ENCODE data around the gene DCANP1. TPM values are rescaled to one million over a fixed set of nuclear protein-coding genes. Genes with fewer than 3 reads are reported as not detected.
A peak's percentile ranks its signal among the peaks of the same experiment; 100 is the strongest.

DCANP1 gene
- total RNA-seq, 1 donor from 2014 or later: not detected

GRCh38 chr5:135467051-135467625 is 20.0 kb upstream of the DCANP1 start:
- Mint-ChIP-seq H3K27ac (ENCODE audit: unreplicated experiment) (no peak overlapping the region), H3K4me3 (ENCODE audit: unreplicated experiment) (no peak overlapping the region), H3K36me3 (ENCODE audit: unreplicated experiment) (no peaks in the 10 kb centered on the region), H3K27me3 (ENCODE audit: unreplicated experiment) (peaks cover 74% of the 10 kb centered on the region), H3K9me3 (ENCODE audit: unreplicated experiment) (no peaks in the 10 kb centered on the region), H3K4me1 (ENCODE audit: unreplicated experiment) (peaks cover 6% of the 10 kb centered on the region)
- DNase-seq (ENCODE audit: extremely low spot score, unreplicated experiment): no peak
- no peak for TF ChIP-seq CTCF (IDR thresholded peaks at IDR 0.05)

DNA sequence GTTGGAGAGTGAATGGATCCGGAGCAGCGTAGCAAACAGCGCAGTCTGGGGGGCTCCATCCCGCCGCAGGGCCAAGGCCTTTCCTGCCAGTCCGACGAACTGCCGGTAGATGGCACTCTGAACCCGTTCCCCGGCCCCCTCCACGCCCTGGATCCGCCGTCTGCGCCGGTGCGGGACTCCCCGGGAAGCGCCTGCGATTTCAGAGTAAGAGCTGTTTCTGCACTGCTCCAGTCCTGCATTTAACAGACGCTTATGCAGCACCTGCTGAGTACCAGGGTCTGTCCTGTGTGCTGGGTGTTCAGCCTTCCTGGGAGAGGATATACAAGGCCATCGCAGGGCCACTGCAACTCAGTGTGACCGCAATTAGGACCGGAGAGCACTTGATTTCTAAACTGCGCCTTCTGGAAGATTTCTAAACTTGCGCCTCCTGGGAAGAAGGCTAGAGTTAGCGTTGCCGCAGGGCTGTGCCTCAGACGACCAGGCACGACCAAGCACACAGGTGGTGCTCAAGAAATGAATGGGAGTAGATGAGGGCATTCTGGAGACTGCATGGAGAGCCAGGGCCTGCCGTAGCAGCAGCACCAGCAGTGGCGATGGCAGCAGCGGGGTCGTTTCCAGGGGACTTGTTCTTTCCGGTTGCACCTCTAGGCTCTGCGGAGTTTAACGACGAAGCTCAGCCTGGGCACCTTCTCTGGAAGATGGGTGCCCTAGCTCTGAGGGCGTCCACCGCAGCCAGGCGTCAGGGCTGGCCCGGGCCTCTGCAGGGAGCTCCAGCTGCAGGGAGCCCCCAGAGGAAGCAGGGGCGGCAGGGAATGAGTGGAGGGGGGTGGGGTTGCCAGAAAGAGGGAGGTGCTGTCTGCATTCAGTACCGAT is 19.3 kb upstream of the DCANP1 start:
- Mint-ChIP-seq H3K27me3 (ENCODE audit: unreplicated experiment) (peaks cover 72% of the 10 kb centered on the region), H3K4me3 (ENCODE audit: unreplicated experiment) (peak overlapping the region; percentile 42)
- peak; percentile 92 for DNase-seq (ENCODE audit: extremely low spot score, unreplicated experiment)

GRCh38 chr5:135465391-135466122 is 18.4 kb upstream of the DCANP1 start:
- Mint-ChIP-seq H3K27ac (ENCODE audit: unreplicated experiment) (no peak overlapping the region), H3K4me3 (ENCODE audit: unreplicated experiment) (no peak overlapping the region), H3K27me3 (ENCODE audit: unreplicated experiment) (peaks cover 73% of the 10 kb centered on the region), H3K36me3 (ENCODE audit: unreplicated experiment) (no peaks in the 10 kb centered on the region), H3K9me3 (ENCODE audit: unreplicated experiment) (no peaks in the 10 kb centered on the region), H3K4me1 (ENCODE audit: unreplicated experiment) (peaks cover 6% of the 10 kb centered on the region)
- no peak for TF ChIP-seq CTCF (IDR thresholded peaks at IDR 0.05)
- no peak for DNase-seq (ENCODE audit: extremely low spot score, unreplicated experiment)

More for the DNA sequence above, 19.3 kb upstream of the DCANP1 start:
- Mint-ChIP-seq H3K4me1 (ENCODE audit: unreplicated experiment) (peaks cover 6% of the 10 kb centered on the region), H3K36me3 (ENCODE audit: unreplicated experiment) (no peaks in the 10 kb centered on the region), H3K27ac (ENCODE audit: unreplicated experiment) (no peak overlapping the region), H3K9me3 (ENCODE audit: unreplicated experiment) (no peaks in the 10 kb centered on the region)
- peak; percentile 94 for TF ChIP-seq CTCF (IDR thresholded peaks at IDR 0.05)

DNA sequence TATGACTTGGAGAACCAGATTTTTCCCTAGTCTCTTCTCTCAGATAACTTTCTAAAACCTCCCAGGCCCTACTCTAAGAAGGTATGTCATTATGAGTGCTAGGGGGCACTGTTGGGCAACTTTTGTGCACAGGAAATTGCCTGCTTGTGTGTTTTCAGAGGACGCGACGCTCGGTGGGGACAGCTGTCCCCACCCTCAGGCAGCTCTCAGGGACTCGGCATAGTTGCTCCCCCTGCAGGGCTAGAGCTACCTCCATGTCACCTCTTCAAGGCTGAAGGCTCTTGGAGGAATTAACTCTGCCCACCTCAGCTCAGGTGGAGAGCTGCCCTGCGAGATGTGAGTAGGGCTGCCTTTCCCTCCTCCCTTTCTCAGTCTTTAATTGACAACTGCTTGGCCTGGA is 15.2 kb upstream of the DCANP1 start:
- DNase-seq (ENCODE audit: extremely low spot score, unreplicated experiment): no peak
- Mint-ChIP-seq H3K36me3 (ENCODE audit: unreplicated experiment) (no peaks in the 10 kb centered on the region), H3K4me3 (ENCODE audit: unreplicated experiment) (no peak overlapping the region), H3K4me1 (ENCODE audit: unreplicated experiment) (peaks cover 16% of the 10 kb centered on the region), H3K27me3 (ENCODE audit: unreplicated experiment) (peaks cover 58% of the 10 kb centered on the region), H3K9me3 (ENCODE audit: unreplicated experiment) (no peaks in the 10 kb centered on the region), H3K27ac (ENCODE audit: unreplicated experiment) (no peak overlapping the region)
- TF ChIP-seq CTCF (IDR thresholded peaks at IDR 0.05): peak; percentile 54
